Stimulated activated CD4-positive, alpha-beta T cell treated with anti-CD3 and anti-CD28 coated beads, Interleukin-1b, Interleukin-23, amount 100 ng/mL, for 4 hours (primary cell): ENCODE data around the gene TTC12.

Experiments
- DNase-seq, 2 donors: peaks; one replicate each; pipeline ENCODE4 v3.0.0-alpha.2; 2020; ENCODE audit warnings: low read depth in 2 of 2

Gene TTC12

GRCh38 chr11:113375402-113375801 lies 61.0 kb downstream of the TTC12 start:
- no peak for DNase-seq

DNA sequence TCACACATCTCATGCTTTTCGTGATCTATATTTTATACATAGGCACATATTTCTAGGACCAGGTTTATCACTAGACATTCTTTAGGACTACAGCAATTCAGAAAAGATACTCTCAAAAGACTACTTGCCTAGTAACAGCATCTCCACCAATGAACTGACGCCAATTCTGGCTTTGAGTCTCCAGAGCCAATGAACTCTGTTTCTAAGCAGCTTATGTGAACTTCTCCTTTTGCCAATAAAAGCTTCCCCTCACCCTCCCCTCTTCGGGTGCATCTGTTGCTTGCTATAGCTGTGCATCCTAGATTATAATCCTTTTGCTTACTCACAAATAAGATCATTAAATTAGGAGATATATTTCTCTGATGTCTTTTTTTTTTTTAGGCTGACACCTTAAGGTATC lies 61.8 kb downstream of the TTC12 start:
- no peak for DNase-seq

GRCh38 chr11:113377681-113378412 lies 63.5 kb downstream of the TTC12 start:
- DNase-seq = no peak

GRCh38 chr11:113378692-113379091 lies 64.3 kb downstream of the TTC12 start:
- no peak for DNase-seq

DNA sequence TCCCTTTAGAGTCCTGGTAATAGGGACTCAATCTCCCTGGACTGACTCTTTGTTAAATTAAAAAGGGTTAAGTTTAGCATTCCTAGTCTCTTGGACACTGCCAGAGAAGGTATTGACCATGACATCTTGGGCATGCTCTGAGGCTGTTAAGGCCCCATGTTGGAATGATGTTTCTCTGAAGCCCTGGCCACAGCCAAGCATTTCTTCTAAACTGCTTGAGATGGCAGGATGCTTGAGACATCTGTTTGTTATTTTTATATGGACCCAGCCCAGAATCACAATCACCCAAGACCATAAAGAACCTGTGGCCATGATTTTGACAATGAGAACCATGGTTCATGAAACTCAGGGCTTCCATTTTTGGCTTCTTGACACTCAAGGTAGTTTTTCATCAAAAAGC lies 67.7 kb downstream of the TTC12 start:
- no peak for DNase-seq

GRCh38 chr11:113384551-113384950 lies 70.2 kb downstream of the TTC12 start:
- DNase-seq = no peak

GRCh38 chr11:113385749-113386148 lies 71.4 kb downstream of the TTC12 start:
- DNase-seq = no peak

DNA sequence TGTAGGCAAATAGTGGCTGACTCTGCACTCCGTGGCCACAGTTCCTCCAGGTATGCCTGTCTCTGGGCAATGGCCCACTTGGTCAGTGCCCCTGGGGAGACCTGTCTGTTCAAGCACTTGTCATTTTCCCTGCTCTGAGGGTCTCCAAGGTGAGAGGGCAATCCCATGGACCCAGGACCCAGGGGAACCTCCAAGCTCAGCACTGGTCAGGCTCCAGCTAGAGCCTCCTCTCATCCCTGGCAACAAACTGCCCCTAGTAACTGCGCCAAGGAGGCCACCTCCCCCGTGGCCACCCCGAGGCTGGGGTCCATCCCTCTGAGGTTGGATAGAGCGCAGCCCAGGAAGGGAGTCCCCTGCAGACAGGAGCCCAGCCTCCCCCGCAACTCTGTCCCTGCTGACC lies 72.5 kb downstream of the TTC12 start:
- DNase-seq = no peak

DNA sequence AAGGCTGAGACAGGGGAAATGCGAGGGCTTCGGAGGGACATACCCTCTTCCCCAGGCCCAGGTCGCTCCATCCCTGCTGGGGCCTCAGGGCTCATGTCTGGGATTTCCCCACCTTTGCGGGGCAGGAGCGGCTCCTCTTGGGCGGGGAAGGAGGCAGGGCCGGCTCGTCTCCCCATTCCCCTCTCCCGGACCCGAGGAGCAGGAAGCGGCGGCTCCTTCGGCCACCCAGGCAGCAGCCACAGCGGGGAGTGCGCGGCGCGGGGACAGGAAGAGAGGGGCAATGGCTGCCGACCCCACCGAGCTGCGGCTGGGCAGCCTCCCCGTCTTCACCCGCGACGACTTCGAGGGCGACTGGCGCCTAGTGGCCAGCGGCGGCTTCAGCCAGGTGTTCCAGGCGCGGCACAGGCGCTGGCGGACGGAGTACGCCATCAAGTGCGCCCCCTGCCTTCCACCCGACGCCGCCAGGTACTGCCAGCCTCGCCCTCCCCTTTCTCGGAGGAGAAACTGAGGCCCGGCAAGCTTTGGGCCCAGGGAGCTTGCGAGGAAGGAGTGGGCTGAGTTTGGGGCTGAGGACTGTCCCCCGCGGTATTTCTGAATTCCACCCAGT lies 73.3 kb downstream of the TTC12 start, which contains the start of gene ANKK1:
Gene ANKK1 (plus strand): TSS at position 175 of the 607 bp plus-strand sequence. CDS start 106 bp downstream, at position 281.
- no peak for DNase-seq

DNA sequence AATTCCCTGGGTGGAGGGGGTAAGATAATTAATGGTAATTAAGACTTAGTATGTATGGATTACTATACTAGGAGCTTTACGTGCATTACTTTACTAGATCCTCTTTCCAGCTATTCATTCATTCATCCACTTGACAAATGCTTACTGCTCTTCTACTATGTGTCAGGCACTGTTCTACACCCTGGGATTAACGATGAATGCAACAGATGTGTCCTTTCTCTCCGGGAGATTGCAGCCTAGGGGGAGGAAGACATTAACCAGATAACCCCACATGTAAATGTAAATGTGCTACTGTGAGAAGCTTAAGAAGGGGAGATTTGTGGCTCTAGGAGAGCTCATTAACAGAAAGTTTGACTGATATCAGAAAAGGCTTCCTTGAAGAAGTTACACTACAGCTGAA lies 74.9 kb downstream of the TTC12 start:
- no peak for DNase-seq

GRCh38 chr11:113392236-113392921 lies 78.0 kb downstream of the TTC12 start:
- DNase-seq = no peak

- DNase-seq = no peak
These were observed 79.2 kb downstream of the TTC12 start for GRCh38 chr11:113393501-113393985.

DNA sequence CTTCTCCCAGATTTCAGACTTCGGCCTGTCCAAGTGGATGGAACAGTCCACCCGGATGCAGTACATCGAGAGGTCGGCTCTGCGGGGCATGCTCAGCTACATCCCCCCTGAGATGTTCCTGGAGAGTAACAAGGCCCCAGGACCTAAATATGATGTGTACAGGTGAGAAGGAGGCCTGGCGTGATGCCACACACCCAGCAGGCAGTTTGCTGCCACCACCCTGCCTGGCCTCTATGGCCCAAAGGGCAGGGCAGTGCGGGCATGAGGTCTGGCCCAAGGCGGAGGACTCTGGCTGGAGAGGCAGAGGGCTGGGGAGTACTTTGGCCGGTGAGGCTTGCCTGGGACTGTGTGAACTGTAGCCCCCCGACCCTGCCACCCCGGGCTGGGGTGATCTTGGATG lies 80.5 kb downstream of the TTC12 start:
- DNase-seq = no peak

DNA sequence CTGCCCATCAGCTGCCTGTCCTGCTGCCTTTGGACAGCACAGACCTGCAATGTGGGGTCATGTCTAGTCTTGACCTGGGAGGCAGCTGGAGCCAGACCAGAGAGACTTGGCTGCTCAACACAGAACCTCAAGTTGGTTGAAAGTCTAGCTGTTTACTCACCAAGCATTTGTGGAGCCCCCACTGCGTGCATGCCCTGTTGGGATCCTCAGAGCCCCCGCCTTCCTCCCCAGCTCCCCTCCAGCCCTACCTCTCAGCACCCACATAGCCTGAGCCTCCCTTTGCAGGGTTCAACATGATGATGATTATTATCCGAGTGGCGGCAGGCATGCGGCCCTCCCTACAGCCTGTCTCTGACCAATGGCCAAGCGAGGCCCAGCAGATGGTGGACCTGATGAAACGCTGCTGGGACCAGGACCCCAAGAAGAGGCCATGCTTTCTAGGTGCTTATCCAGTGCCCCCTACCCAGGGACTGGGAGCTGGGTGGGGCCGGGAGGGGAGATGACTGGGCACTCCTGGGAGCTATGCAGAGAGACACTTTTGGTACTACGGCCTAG lies 81.5 kb downstream of the TTC12 start:
- no peak for DNase-seq

DNA sequence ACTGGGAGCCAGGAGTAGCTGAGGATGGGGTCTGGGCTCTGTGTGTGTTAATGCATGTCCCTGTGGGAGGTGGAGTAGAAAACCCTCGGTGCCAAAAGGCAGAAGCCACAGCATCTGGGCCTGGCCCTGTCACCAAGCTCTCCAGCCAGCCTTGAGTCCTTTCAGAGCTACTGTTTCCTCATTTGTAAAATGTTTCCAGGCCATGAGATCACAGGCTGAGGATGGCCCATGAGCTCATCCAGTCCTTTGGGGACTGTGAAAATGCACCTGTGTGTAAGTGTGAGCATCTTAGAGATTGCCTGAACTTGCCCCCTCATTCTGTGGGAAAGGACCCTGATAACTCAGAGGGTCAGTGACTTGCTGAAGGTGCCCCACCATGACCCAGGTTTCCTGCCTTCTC lies 82.3 kb downstream of the TTC12 start:
- no peak for DNase-seq

DNA sequence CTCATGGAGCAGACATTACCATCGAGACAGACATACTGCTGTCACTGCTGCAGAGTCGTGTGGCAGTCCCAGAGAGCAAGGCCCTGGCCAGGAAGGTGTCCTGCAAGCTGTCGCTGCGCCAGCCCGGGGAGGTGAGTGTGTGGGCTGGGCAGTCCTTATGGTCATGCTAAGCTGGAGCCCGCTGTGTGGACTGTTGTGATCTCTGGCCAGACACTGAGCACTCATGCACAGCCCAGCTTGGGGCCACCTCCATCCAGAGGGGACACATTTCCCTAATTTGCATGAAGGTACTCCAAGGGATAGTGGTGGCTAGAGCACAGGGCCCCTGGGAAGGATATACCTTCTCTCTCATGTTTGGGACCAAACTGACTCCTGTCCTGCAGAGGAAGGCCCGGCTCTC lies 82.8 kb downstream of the TTC12 start:
- no peak for DNase-seq

DNA sequence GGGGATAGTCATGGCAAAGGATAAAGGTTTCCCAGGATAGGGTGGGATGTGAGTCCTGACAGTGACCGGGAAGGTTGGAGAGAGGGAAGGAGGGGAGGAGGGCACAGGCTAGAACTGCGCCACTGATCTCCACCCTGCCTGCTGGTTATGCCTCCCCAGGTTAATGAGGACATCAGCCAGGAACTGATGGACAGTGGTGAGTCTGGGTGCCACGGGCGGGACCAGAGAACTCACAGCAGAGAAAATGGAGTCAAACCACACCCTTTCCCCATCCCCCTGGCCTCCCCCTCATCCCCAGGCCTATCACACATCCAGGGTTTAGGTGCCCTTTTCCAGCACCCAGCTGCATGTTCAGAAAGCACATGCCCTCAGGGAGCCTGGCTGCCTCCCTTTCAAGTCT lies 83.4 kb downstream of the TTC12 start:
- DNase-seq = no peak

GRCh38 chr11:113398669-113399430 lies 84.5 kb downstream of the TTC12 start:
- DNase-seq = no peak

- DNase-seq = no peak
These were observed 86.3 kb downstream of the TTC12 start for GRCh38 chr11:113400631-113401230.

DNA sequence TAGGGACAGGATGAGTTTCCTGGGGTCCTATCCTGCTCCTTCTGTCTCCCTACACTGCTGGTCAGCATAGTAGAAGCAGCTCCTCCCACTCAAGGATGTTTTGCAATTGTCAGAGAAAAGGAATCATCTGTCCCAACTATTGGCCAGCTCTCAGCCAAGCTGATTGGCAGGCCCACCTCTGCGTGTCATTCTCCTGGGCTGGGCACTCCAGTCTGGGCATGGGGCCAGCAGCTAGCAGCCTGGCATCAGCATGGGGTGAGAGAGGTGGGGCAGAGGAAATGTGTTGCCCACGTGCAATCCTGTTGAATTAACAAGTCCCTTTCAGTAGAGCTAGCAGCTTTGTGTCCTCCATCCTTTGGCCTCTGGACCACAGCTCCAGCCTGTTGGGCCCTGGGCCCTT lies 87.3 kb downstream of the TTC12 start:
- DNase-seq = no peak

DNA sequence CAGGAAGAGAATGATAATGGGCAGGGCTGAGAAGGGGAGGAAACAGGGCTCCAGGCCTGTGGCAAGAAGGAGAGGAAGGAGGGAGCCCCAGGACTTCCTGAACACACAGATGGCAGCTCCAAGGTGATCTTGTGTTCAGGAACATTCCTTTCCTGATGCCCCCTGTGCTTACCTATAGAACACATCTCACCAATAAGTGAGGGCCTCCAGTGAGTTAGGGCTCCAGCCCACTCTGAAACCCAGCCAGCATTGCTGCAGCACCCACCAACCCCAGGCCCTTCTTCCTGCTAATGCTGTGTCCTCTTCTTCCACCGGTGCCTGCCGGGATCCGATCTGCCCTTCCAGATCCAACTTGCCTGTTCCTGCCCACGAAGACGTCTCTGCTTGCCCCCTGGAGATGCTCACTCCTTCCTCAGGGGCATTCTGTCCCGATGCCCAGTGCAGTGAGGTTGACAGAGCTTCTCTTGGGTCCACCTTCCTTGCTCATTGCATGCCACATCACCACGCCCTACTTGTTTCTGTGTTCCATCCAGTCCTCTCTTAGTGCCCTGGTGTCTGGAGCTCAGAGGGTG lies 90.6 kb downstream of the TTC12 start:
- DNase-seq = no peak
